ENCODE measurements around the gene TAF1C. TPM values are rescaled to one million over a fixed set of nuclear protein-coding genes. Genes with fewer than 3 reads are reported as not detected.
A peak's percentile ranks its signal among the peaks of the same experiment; 100 is the strongest.

Gene TAF1C
- total and polyA plus RNA-seq, 9 of the 15 experiments (the other 6 are each of a cell fraction or from before 2014, with no cell fraction given), result 1.5 to 74.8 (median 21.0) TPM

DNA sequence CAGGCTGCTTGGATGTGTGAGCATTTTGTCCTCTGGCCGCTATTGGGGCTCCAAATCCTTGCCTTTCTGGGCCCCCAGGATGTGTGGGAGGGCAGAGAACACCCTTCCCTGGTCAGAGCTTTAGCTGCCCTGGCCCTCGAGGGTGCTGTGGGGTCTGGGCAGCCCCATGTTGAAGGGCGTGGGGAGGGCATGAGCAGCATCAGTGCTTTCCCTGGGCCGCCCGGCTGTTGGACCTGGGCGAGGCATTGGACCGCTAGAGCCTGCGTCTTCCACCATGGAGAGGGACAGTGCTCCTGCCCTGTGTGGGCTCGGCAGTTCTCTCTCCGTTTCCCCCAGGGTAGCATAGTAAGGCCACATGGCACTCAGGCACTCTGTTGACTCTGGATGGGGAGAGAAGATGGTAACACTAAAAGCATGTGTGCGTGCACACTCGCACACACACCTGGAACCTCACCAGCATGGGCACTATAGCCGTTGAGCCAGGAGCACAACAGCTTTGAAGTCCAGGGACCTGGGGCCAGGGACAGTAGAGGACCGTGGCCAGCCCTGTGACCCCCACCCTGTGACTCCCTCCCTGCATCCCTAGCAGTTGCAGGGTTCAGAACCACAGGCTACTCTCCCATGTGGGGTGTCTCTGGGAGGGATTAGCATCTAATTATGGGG lies 10.7 kb upstream of the TAF1C start:
- Histone ChIP-seq H2AFZ (ENCODE audit: low read depth, low read length) (no peak overlapping the region), H3K9me1 (ENCODE audit: control insufficient read depth, insufficient read depth, low read length) (peaks cover 4% of the 10 kb centered on the region), H3K9ac (ENCODE audit: insufficient read depth in 1 of 2, low read depth in 2 of 2, low read length in 2 of 2) (0 out of 4 replicates have a peak overlapping the region, but pooled peaks of 1 of the 2 experiments have one; percentile 22), H4K20me1 (replicated peaks; ENCODE audit: control insufficient read depth, insufficient read depth, low read length) (peaks cover 12% of the 10 kb centered on the region), H3K27ac (ENCODE audit: extremely low read depth, low read depth, low read length) (no peak overlapping the region), H3K79me2 (ENCODE audit: control insufficient read depth, insufficient read depth, low read length) (no peaks in the 10 kb centered on the region), H3K4me1 (replicated peaks in 1 of 2; ENCODE audit: control insufficient read depth in 2 of 2, insufficient read depth in 2 of 2, low read length in 2 of 2) (peaks cover 0 to 33% of the 10 kb centered on the region in 2 experiments; a peak in 3 of 5 replicates), H3K9me3 (replicated peaks; ENCODE audit: control insufficient read depth, insufficient read depth, low read depth, low read length) (0 out of 2 replicates have a peak, but pooled peaks cover 2% of the 10 kb centered on the region), H3K4me2 (ENCODE audit: insufficient read depth, low read length) (no peak overlapping the region), H3K36me3 (ENCODE audit: control insufficient read depth, insufficient read depth, low read length) (no peaks in the 10 kb centered on the region), H3K27me3 (ENCODE audit: control insufficient read depth in 2 of 2, insufficient read depth in 2 of 2, low read length in 2 of 2) (peaks cover 79 to 85% of the 10 kb centered on the region in 2 experiments), H3K4me3 (no peak overlapping the region)
- WGBS (ENCODE audit: insufficient coverage, low coverage, missing lambda C conversion rate), result 8% methylated on average over 14 of the region's 14 CpGs
- in situ Hi-C loops (cut with MboI) (no loop called here), intact Hi-C loops (cut with micrococcal nuclease) (no loop called here)
- POLR2A ChIA-PET, result interaction anchor here (0.6 to 2.4 kb wide), 2 partner anchors 11 to 289 kb away, joined by 3 to 5 read pairs; partner anchors contain the start of gene TAF1C
- CTCF ChIA-PET (ENCODE audit: low intra/inter-chr PET ratio), result no interaction called here
- no TSS peak for BruUV-seq (replicated peaks)
- DNase-seq (ENCODE audit: extremely low read depth in 1 of 4, low spot score in 3 of 4) (no peak), ATAC-seq (peak; percentile 16; the same call in 1 of the 3 replicates), FAIRE-seq (no peak)
- no peak for TF ChIP-seq LARP7 (IDR thresholded peaks at IDR 0.05)
- no peak for TF ChIP-seq STAT5B (CRISPR knock-in tag; IDR thresholded peaks at IDR 0.05)
- no peak for TF ChIP-seq ZNF583 (CRISPR knock-in tag; IDR thresholded peaks at IDR 0.05)
- no peak for TF ChIP-seq MYNN (IDR thresholded peaks at IDR 0.05)
- TF ChIP-seq MYNN (CRISPR knock-in tag; IDR thresholded peaks at IDR 0.05), result no peak
- TF ChIP-seq PHF21A (IDR thresholded peaks at IDR 0.05; ENCODE audit: borderline replicate concordance, low read depth), result no peak
- TF ChIP-seq HCFC1 (IDR thresholded peaks at IDR 0.05; ENCODE audit: low read depth, low read length), result no peak
- no peak for TF ChIP-seq FOXP1 (CRISPR knock-in tag; IDR thresholded peaks at IDR 0.05)
- no peak for TF ChIP-seq PTBP1 (IDR thresholded peaks at IDR 0.05; ENCODE audit: low read depth, low read length)
- TF ChIP-seq NR2C2 (CRISPR knock-in tag; IDR thresholded peaks at IDR 0.05), result no peak
- no peak for TF ChIP-seq NR2C2 (tag; IDR thresholded peaks at IDR 0.05)
- no peak for TF ChIP-seq ZNF134 (CRISPR knock-in tag; conservative IDR thresholded peaks at IDR 0.05)
- no peak for TF ChIP-seq MTA2 (IDR thresholded peaks at IDR 0.05; ENCODE audit: low read depth)
- TF ChIP-seq DACH1 (IDR thresholded peaks at IDR 0.05; ENCODE audit: partially characterized antibody), result no peak
- TF ChIP-seq, protein P1, sequence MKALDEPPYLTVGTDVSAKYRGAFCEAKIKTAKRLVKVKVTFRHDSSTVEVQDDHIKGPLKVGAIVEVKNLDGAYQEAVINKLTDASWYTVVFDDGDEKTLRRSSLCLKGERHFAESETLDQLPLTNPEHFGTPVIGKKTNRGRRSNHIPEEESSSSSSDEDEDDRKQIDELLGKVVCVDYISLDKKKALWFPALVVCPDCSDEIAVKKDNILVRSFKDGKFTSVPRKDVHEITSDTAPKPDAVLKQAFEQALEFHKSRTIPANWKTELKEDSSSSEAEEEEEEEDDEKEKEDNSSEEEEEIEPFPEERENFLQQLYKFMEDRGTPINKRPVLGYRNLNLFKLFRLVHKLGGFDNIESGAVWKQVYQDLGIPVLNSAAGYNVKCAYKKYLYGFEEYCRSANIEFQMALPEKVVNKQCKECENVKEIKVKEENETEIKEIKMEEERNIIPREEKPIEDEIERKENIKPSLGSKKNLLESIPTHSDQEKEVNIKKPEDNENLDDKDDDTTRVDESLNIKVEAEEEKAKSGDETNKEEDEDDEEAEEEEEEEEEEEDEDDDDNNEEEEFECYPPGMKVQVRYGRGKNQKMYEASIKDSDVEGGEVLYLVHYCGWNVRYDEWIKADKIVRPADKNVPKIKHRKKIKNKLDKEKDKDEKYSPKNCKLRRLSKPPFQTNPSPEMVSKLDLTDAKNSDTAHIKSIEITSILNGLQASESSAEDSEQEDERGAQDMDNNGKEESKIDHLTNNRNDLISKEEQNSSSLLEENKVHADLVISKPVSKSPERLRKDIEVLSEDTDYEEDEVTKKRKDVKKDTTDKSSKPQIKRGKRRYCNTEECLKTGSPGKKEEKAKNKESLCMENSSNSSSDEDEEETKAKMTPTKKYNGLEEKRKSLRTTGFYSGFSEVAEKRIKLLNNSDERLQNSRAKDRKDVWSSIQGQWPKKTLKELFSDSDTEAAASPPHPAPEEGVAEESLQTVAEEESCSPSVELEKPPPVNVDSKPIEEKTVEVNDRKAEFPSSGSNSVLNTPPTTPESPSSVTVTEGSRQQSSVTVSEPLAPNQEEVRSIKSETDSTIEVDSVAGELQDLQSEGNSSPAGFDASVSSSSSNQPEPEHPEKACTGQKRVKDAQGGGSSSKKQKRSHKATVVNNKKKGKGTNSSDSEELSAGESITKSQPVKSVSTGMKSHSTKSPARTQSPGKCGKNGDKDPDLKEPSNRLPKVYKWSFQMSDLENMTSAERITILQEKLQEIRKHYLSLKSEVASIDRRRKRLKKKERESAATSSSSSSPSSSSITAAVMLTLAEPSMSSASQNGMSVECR (CRISPR knock-in tag; IDR thresholded peaks at IDR 0.05), result no peak
- TF ChIP-seq NONO (IDR thresholded peaks at IDR 0.05; ENCODE audit: low read depth in 2 of 2, low read length in 1 of 2), result no peak
- TF ChIP-seq BMI1 (IDR thresholded peaks at IDR 0.05; ENCODE audit: low read length), result no peak
